K562 (cell line): Measurements from ENCODE around the gene CHST8. TPM values are rescaled to one million over a fixed set of nuclear protein-coding genes. Genes with fewer than 3 reads are reported as not detected.
A peak's percentile ranks its signal among the peaks of the same experiment; 100 is the strongest.

Source experiments
- ATAC-seq: fragments of 200-7000 bp; cut with Tn5 transposase; 3 replicates; pipeline ENCODE4 v1.9.1; 2020; ENCODE audit warnings: moderate library complexity
- BruUV-seq: library from RNA; stranded (reverse); fragments of 400-500 nt; replicated peaks from 2 replicates; lab custom pipeline; 2021; lab: Mats Ljungman, UMichigan
- CTCF ChIA-PET: fragments of 300-600 bp; formaldehyde crosslinking; extraction: SDS; loops from one replicate; lab custom pipeline; 2021; ENCODE audit warnings: low intra/inter-chr PET ratio; lab: Yijun Ruan, JAX
- POLR2A ChIA-PET: fragments of 300-600, 350-650 bp; sonication (Branson Sonifier 250); formaldehyde crosslinking; extraction: SDS; loops from one replicate; lab custom pipeline; 2021; ENCODE audit warnings: antibody characterized with exemption, inconsistent platforms; lab: Yijun Ruan, JAX
- DNase-seq, 4 experiments: peaks; one replicate each; pipeline versions ENCODE4 v3.0.0 to v3.0.0-alpha.2; 2011 to 2018; ENCODE audit warnings: low spot score in 3 of 4, mixed read lengths in 3 of 4; ENCODE audit errors: extremely low read depth in 1 of 4
- FAIRE-seq: peaks from 2 replicates; lab custom pipeline; 2011; peaks lifted over from hg19 to GRCh38; lab: Jason Lieb, UNC
- H2AFZ ChIP-seq: 2 replicates; pipeline ENCODE4 v1.6.0; 2011; ENCODE audit warnings: low read depth, low read length, control low read depth, inconsistent platforms
- H3K27ac ChIP-seq: fragments of 200-600 bp; 3 replicates; pipeline ENCODE4 v1.8.0; 2011; ENCODE audit warnings: low read depth, mild to moderate bottlenecking, control low read depth, inconsistent platforms, low read length, moderate library complexity, mixed read lengths; ENCODE audit errors: extremely low read depth
- H3K27me3 ChIP-seq, 2 experiments: fragments of 300-600 bp in 1 of 2; 2 replicates in 1 of 2; 3 replicates in 1 of 2; pipeline versions ENCODE4 v1.6.0 to v1.8.0; 2011; ENCODE audit warnings: inconsistent platforms in 2 of 2, low read length in 2 of 2, mild to moderate bottlenecking in 1 of 2, mixed read lengths in 1 of 2, moderate library complexity in 1 of 2; ENCODE audit not compliant: control insufficient read depth in 2 of 2, insufficient read depth in 2 of 2
- H3K36me3 ChIP-seq: fragments of 300-600 bp; 3 replicates; pipeline ENCODE4 v1.8.0; 2011; ENCODE audit warnings: mild to moderate bottlenecking, low read length, inconsistent platforms; ENCODE audit not compliant: control insufficient read depth, insufficient read depth
- H3K4me1 ChIP-seq, 2 experiments: fragments of 200-600 bp in 1 of 2; replicated peaks in 1 of 2; 2 replicates in 1 of 2; 3 replicates in 1 of 2; pipeline versions ENCODE4 v1.5.1 to v1.8.0; 2011; ENCODE audit warnings: inconsistent platforms in 2 of 2, low read length in 2 of 2, mild to moderate bottlenecking in 1 of 2, mixed read lengths in 1 of 2, moderate library complexity in 1 of 2; ENCODE audit not compliant: control insufficient read depth in 2 of 2, insufficient read depth in 2 of 2
- H3K4me2 ChIP-seq: 2 replicates; pipeline ENCODE4 v1.6.1; 2011; ENCODE audit warnings: low read length, control low read depth, inconsistent platforms, mixed read lengths; ENCODE audit not compliant: insufficient read depth
- H3K4me3 ChIP-seq: fragments of 200-600 bp; sonication (generic), shearing (Covaris generic); 2 replicates; pipeline ENCODE4 v1.5.1; 2016; ENCODE audit warnings: control low read depth, inconsistent platforms
- H3K79me2 ChIP-seq: fragments of 200-600 bp; 3 replicates; pipeline ENCODE4 v1.8.0; 2011; ENCODE audit warnings: low read length, inconsistent platforms; ENCODE audit not compliant: control insufficient read depth, insufficient read depth
- H3K9ac ChIP-seq, 2 experiments: 2 replicates each; pipeline versions ENCODE4 v1.6.0 to v1.6.1; 2011; ENCODE audit warnings: low read depth in 2 of 2, low read length in 2 of 2, control low read depth in 1 of 2, inconsistent platforms in 1 of 2, mild to moderate bottlenecking in 1 of 2, mixed read lengths in 1 of 2; ENCODE audit not compliant: insufficient read depth in 1 of 2
- H3K9me1 ChIP-seq: one replicate; pipeline ENCODE4 v1.6.0; 2011; ENCODE audit warnings: inconsistent platforms, mild to moderate bottlenecking, low read length, moderate library complexity; ENCODE audit not compliant: control insufficient read depth, insufficient read depth
- H3K9me3 ChIP-seq: replicated peaks from 2 replicates; pipeline ENCODE4 v1.5.1; 2011; ENCODE audit warnings: low read depth, low read length, inconsistent platforms; ENCODE audit not compliant: control insufficient read depth, insufficient read depth
- H4K20me1 ChIP-seq: replicated peaks from 2 replicates; pipeline ENCODE4 v1.6.1; 2011; ENCODE audit warnings: low read length, inconsistent platforms, mixed read lengths; ENCODE audit not compliant: control insufficient read depth, insufficient read depth
- AFF1 ChIP-seq, 2 experiments: fragments of 450-650 bp; IDR thresholded peaks; 2 replicates each; pipeline ENCODE4 v1.6.1; 2018; ENCODE audit warnings: mild to moderate bottlenecking in 2 of 2, low read depth in 1 of 2; ENCODE audit not compliant: partially characterized antibody in 2 of 2
- CREB1 ChIP-seq, 2 experiments: sonication (generic) in 1 of 2; formaldehyde crosslinking in 1 of 2; IDR thresholded peaks; 2 replicates each; pipeline versions ENCODE4 v1.6.1 to v1.8.0; 2012 to 2022; ENCODE audit warnings: inconsistent platforms in 1 of 2, mild to moderate bottlenecking in 1 of 2, missing genetic modification reagents in 1 of 2, moderate library complexity in 1 of 2
- EWSR1 ChIP-seq: fragments of 450-650 bp; IDR thresholded peaks from 2 replicates; pipeline ENCODE4 v1.6.1; 2018; ENCODE audit warnings: borderline replicate concordance, mild to moderate bottlenecking, low read depth, moderate library complexity; ENCODE audit not compliant: partially characterized antibody
- GATAD2B ChIP-seq: fragments of 450-650 bp; IDR thresholded peaks from 2 replicates; pipeline ENCODE4 v1.6.1; 2017; ENCODE audit warnings: mild to moderate bottlenecking, borderline replicate concordance
- MIER1 ChIP-seq: fragments of 450-650 bp; IDR thresholded peaks from 2 replicates; pipeline ENCODE4 v1.6.1; 2016; ENCODE audit warnings: antibody characterized with exemption, mild to moderate bottlenecking, low read depth
- NCOA1 ChIP-seq: fragments of 450-650 bp; IDR thresholded peaks from 2 replicates; pipeline ENCODE4 v1.6.1; 2016; ENCODE audit warnings: low read depth
- NFIC ChIP-seq: fragments of 450-650 bp; IDR thresholded peaks from 2 replicates; pipeline ENCODE4 v1.6.1; 2017; ENCODE audit warnings: mild to moderate bottlenecking, inconsistent platforms
- PRMT5 ChIP-seq: sonication (generic); formaldehyde crosslinking; IDR thresholded peaks from 2 replicates; pipeline ENCODE4 v1.5.0; 2020; ENCODE audit warnings: missing genetic modification reagents
- RFX5 ChIP-seq: IDR thresholded peaks from 2 replicates; pipeline ENCODE4 v1.6.1; 2011; ENCODE audit warnings: low read depth, mild to moderate bottlenecking, improper control_type of control experiment, low read length
- SMC3 ChIP-seq: conservative IDR thresholded peaks from 2 replicates; pipeline ENCODE4 v1.6.1; 2011; ENCODE audit warnings: low read depth, low read length, improper control_type of control experiment; ENCODE audit not compliant: insufficient read depth
- STAT5A ChIP-seq: IDR thresholded peaks from 2 replicates; pipeline ENCODE4 v1.6.1; 2012; ENCODE audit warnings: low read length, inconsistent platforms, borderline replicate concordance
- TCF7L2 ChIP-seq: fragments of 150-350 bp; IDR thresholded peaks from 2 replicates; pipeline ENCODE4 v1.6.1; 2016; ENCODE audit warnings: low read depth, mild to moderate bottlenecking, low read length, moderate library complexity
- THAP7 ChIP-seq: fragments of 250-450 bp; sonication (Bioruptor Pico); IDR thresholded peaks from 2 replicates; pipeline ENCODE4 v1.5.0; 2021
- ZBTB26 ChIP-seq: fragments of 450-650 bp; formaldehyde crosslinking; IDR thresholded peaks from 2 replicates; pipeline ENCODE4 v1.4.0; 2022; ENCODE audit warnings: missing genetic modification characterization
- ZNF766 ChIP-seq: fragments of 200-800 bp; sonication (Bioruptor generic); conservative IDR thresholded peaks from 2 replicates; pipeline ENCODE4 v1.6.1; 2016; ENCODE audit warnings: missing genetic modification characterization, missing compliant biosample characterization
- WGBS: fragments of 100-300 bp; shearing (Covaris generic); methylation state at CpG from one replicate; pipeline ENCODE4 v1.1.6; 2016; ENCODE audit warnings: low coverage, mixed read lengths; ENCODE audit not compliant: insufficient coverage; ENCODE audit errors: missing lambda C conversion rate; 5-methylcytosine and 5-hydroxymethylcytosine counted together
- in situ Hi-C: fragments of 300-500 bp; cut with MboI; formaldehyde crosslinking; loops from 4 replicates; pipeline ENCODE4 v1.15.0; 2018; ENCODE audit warnings: inconsistent platforms, mixed read lengths
- intact Hi-C: fragments of 100-400 bp; cut with micrococcal nuclease; formaldehyde crosslinking; loops from 2 replicates; pipeline ENCODE4 v1.14.2; 2022
- polyA plus RNA-seq, 8 experiments: library from polyadenylated mRNA; depleted of rRNA in 4 of 8; stranded (reverse) in 5 of 8; unstranded in 3 of 8; fragments of >200 nt; fragmentation: Nextera tagmentation in 2 of 8; fragmentation: Illumina TruSeq in 1 of 8; extraction: Ambion mirVana in 2 of 8; extraction: Trizol in 1 of 8; gene quantifications; 2 replicates each; pipeline versions ENCODE4 v1.2.1 to v1.2.3, GENCODE V29; 2011 to 2014; ENCODE audit warnings: inconsistent platforms in 1 of 8, missing spikeins in 1 of 8
- total RNA-seq, 7 experiments: library from RNA; depleted of rRNA in 6 of 7; stranded (reverse); fragments of >200 nt in 6 of 7; fragmentation: Illumina TruSeq in 2 of 7; extraction: Trizol in 2 of 7; gene quantifications; 2 replicates each; pipeline versions ENCODE4 v1.2.1 to v1.2.3, GENCODE V29; 2011 to 2021; ENCODE audit warnings: low replicate concordance in 1 of 7

CHST8 gene
- total and polyA plus RNA-seq, 9 of the 15 experiments (the other 6 are each of a cell fraction or from before 2014, with no cell fraction given): 0.11 TPM; not detected in 8

- TF ChIP-seq CREB1 (IDR thresholded peaks at IDR 0.05) (no peak), CREB1 (CRISPR knock-in tag; IDR thresholded peaks at IDR 0.05) (no peak), EWSR1 (no peak)
Measured at GRCh38 chr19:33766623-33767022, 144.9 kb downstream of the CHST8 start (continued).

GRCh38 chr19:33767898-33768413 is 146.2 kb downstream of the CHST8 start:
- no peak overlapping the region for H3K4me2 ChIP-seq
- ChIA-PET POLR2A (interaction anchor here (0.7 to 1.2 kb wide), 4 partner anchors 9 to 401 kb away, joined by 3 to 6 read pairs (median 4); no protein-coding TSS in a partner anchor), CTCF (interaction anchor here (1.2 kb wide), 1 partner anchor 337 kb away, joined by 4 read pairs; no protein-coding TSS in a partner anchor)
- H3K9ac ChIP-seq: no peak overlapping the region
- ATAC-seq (peak; percentile 62; the same call in 2 of the 3 replicates), DNase-seq (peak; percentile 49 to 67 (median 58)), FAIRE-seq (peak; percentile 44)
- no peaks in the 10 kb centered on the region for H3K9me1 ChIP-seq
- in situ Hi-C loops: no loop called here
- H3K27me3 ChIP-seq: peaks cover 0 to 60% of the 10 kb centered on the region in 2 experiments; a peak in 3 of 5 replicates
- no peak overlapping the region for H3K27ac ChIP-seq
- H3K4me1 ChIP-seq: peaks cover 0 to 3% of the 10 kb centered on the region in 2 experiments; a peak in 1 of 5 replicates
- BruUV-seq: no TSS peak
- no peaks in the 10 kb centered on the region for H3K9me3 ChIP-seq
- no peaks in the 10 kb centered on the region for H3K36me3 ChIP-seq
- intact Hi-C loops: no loop called here
- H4K20me1 ChIP-seq: peaks cover 30% of the 10 kb centered on the region
- H3K4me3 ChIP-seq: no peak overlapping the region
- no peaks in the 10 kb centered on the region for H3K79me2 ChIP-seq
- WGBS: 11% methylated on average over 9 of the region's 9 CpGs
- no peak overlapping the region for H2AFZ ChIP-seq
- TF ChIP-seq ZNF766 (CRISPR knock-in tag) (0 out of 2 replicates have a peak, but pooled peaks have one; percentile 36), SMC3 (0 out of 2 replicates have a peak, but pooled peaks have one; percentile 2), TCF7L2 (no peak), NCOA1 (0 out of 2 replicates have a peak, but pooled peaks have one; percentile 30), GATAD2B (no peak), PRMT5 (CRISPR knock-in tag) (peak; percentile 76; the same call in 1 of the 2 replicates), MIER1 (peak; percentile 94), NFIC (no peak), RFX5 (no peak), STAT5A (no peak), AFF1 (IDR thresholded peaks at IDR 0.05; ENCODE audit: low read depth in 1 of 2, partially characterized antibody in 2 of 2) (peak in 1 of 2 experiments; percentile 55), THAP7 (CRISPR knock-in tag) (no peak), ZBTB26 (CRISPR knock-in tag) (no peak)
